Measurements from ENCODE around the gene FMNL2. TPM values are rescaled to one million over a fixed set of nuclear protein-coding genes. Genes with fewer than 3 reads are reported as not detected.

The FMNL2 gene
- polyA plus RNA-seq, 3 donors = 0.28 to 3.2 (median 0.71) TPM

- no peak overlapping the region for H3K27ac Mint-ChIP-seq
These were observed 309.4 kb downstream of the FMNL2 start for GRCh38 chr2:152644189-152644873.

GRCh38 chr2:152646264-152646663 lies 311.3 kb downstream of the FMNL2 start:
- H3K9ac ChIP-seq (ENCODE audit: insufficient read depth, low read length, poor library complexity, severe bottlenecking) = no peak overlapping the region
- no peak for TF ChIP-seq CTCF (IDR thresholded peaks at IDR 0.05)
- H3K36me3 ChIP-seq (replicated peaks in 1 of 2; ENCODE audit: control insufficient read depth in 1 of 2, insufficient read depth in 2 of 2, low read length in 2 of 2) = peaks cover 0 to 18% of the 10 kb centered on the region in 2 donors
- no peak overlapping the region for H3K27ac ChIP-seq (ENCODE audit: low read depth in 1 of 2, low read length in 2 of 2)
- H4K20me1 ChIP-seq (ENCODE audit: insufficient read depth, low read length) = no peaks in the 10 kb centered on the region
- Mint-ChIP-seq H3K27me3 (ENCODE audit: low read depth in 3 of 3) (peaks cover 0 to 3% (median 1%) of the 10 kb centered on the region in 3 donors), H3K36me3 (peaks cover 12 to 18% of the 10 kb centered on the region in 2 donors), H3K27ac (no peak overlapping the region), H3K4me1 (no peaks in the 10 kb centered on the region), H3K4me3 (no peak overlapping the region), H3K9me3 (no peaks in the 10 kb centered on the region)
- no peaks in the 10 kb centered on the region for H3K79me2 ChIP-seq (ENCODE audit: insufficient read depth, low read length)
- H3K4me2 ChIP-seq (replicated peaks; ENCODE audit: extremely low read depth, low read length, poor library complexity, severe bottlenecking) = no peak overlapping the region
- H3K4me1 ChIP-seq (ENCODE audit: control insufficient read depth in 1 of 2, insufficient read depth in 2 of 2, low read length in 2 of 2) = no peaks in the 10 kb centered on the region
- WGBS (ENCODE audit: insufficient coverage) = 100% methylated on average over 1 of the region's 4 CpGs
- intact Hi-C loops (cut with micrococcal nuclease) = loop anchor here in 1 of 2 donors (10.0 kb wide), 1 partner anchor 611 kb away; no protein-coding TSS in a partner anchor
- no peak for DNase-seq
- H3K4me3 ChIP-seq (replicated peaks in 1 of 3; ENCODE audit: low read depth in 2 of 3, low read length in 3 of 3) = no peak overlapping the region
- H2AFZ ChIP-seq (ENCODE audit: insufficient read depth, low read depth, low read length, poor library complexity, severe bottlenecking) = no peak overlapping the region
- no peaks in the 10 kb centered on the region for H3K9me3 ChIP-seq (replicated peaks in 1 of 2; ENCODE audit: control insufficient read depth in 1 of 2, insufficient read depth in 1 of 2, low read length in 2 of 2)
- no peaks in the 10 kb centered on the region for H3K27me3 ChIP-seq (ENCODE audit: control insufficient read depth in 2 of 2, insufficient read depth in 2 of 2, low read length in 2 of 2)

More at GRCh38 chr2:152644189-152644873, 309.4 kb downstream of the FMNL2 start:
- H3K27me3 ChIP-seq (ENCODE audit: control insufficient read depth in 2 of 2, insufficient read depth in 2 of 2, low read length in 2 of 2) = no peaks in the 10 kb centered on the region
- H3K4me3 ChIP-seq (replicated peaks in 1 of 3; ENCODE audit: low read depth in 2 of 3, low read length in 3 of 3) = no peak overlapping the region
- no peaks in the 10 kb centered on the region for H3K9me3 Mint-ChIP-seq
- H3K36me3 ChIP-seq (replicated peaks in 1 of 2; ENCODE audit: control insufficient read depth in 1 of 2, insufficient read depth in 2 of 2, low read length in 2 of 2) = peaks cover 0 to 7% of the 10 kb centered on the region in 2 donors
- H3K36me3 Mint-ChIP-seq = peaks cover 4 to 10% of the 10 kb centered on the region in 2 donors
- no peak overlapping the region for H3K9ac ChIP-seq (ENCODE audit: insufficient read depth, low read length, poor library complexity, severe bottlenecking)
- no peaks in the 10 kb centered on the region for H3K9me3 ChIP-seq (replicated peaks in 1 of 2; ENCODE audit: control insufficient read depth in 1 of 2, insufficient read depth in 1 of 2, low read length in 2 of 2)
- H2AFZ ChIP-seq (ENCODE audit: insufficient read depth, low read depth, low read length, poor library complexity, severe bottlenecking) = no peak overlapping the region
- DNase-seq = no peak
- peaks cover 0 to 5% (median 3%) of the 10 kb centered on the region in 3 donors for H3K27me3 Mint-ChIP-seq (ENCODE audit: low read depth in 3 of 3)
- no peaks in the 10 kb centered on the region for H3K4me1 ChIP-seq (ENCODE audit: control insufficient read depth in 1 of 2, insufficient read depth in 2 of 2, low read length in 2 of 2)
- no peaks in the 10 kb centered on the region for H3K79me2 ChIP-seq (ENCODE audit: insufficient read depth, low read length)
- no peak overlapping the region for H3K27ac ChIP-seq (ENCODE audit: low read depth in 1 of 2, low read length in 2 of 2)
- no peak overlapping the region for H3K4me3 Mint-ChIP-seq
- H3K4me1 Mint-ChIP-seq = no peaks in the 10 kb centered on the region
- 100% methylated on average over 2 of the region's 6 CpGs for WGBS (ENCODE audit: insufficient coverage)
- intact Hi-C loops (cut with micrococcal nuclease) = loop anchor here in 1 of 2 donors (10.0 kb wide), 1 partner anchor 610 kb away; no protein-coding TSS in a partner anchor
- H3K4me2 ChIP-seq (replicated peaks; ENCODE audit: extremely low read depth, low read length, poor library complexity, severe bottlenecking) = no peak overlapping the region
- no peaks in the 10 kb centered on the region for H4K20me1 ChIP-seq (ENCODE audit: insufficient read depth, low read length)
- no peak for TF ChIP-seq CTCF (IDR thresholded peaks at IDR 0.05)
